A549 (cell line): ENCODE measurements around the gene NAT10.

Source experiments
- CBX8 ChIP-seq: fragments of 200-600 bp; sonication (generic); IDR thresholded peaks from 2 replicates; pipeline ENCODE4 v1.6.1; 2016
- CTCF ChIP-seq: fragments of >200 bp; sonication (Bioruptor Twin); formaldehyde crosslinking; IDR thresholded peaks from 3 replicates; pipeline ENCODE4 v1.5.1; 2016
- JUN ChIP-seq, 2 experiments: fragments of >200 bp; sonication (Bioruptor Twin); formaldehyde crosslinking; IDR thresholded peaks; 2 replicates in 1 of 2; 3 replicates in 1 of 2; pipeline ENCODE4 v1.6.1; 2016 to 2017
- MYC ChIP-seq: IDR thresholded peaks from 2 replicates; pipeline ENCODE4 v1.6.1; 2012; ENCODE audit warnings: mild to moderate bottlenecking, inconsistent platforms, low read length, improper control_type of control experiment, borderline replicate concordance
- NR3C1 ChIP-seq: fragments of >200 bp; sonication (Bioruptor Twin); formaldehyde crosslinking; IDR thresholded peaks from 3 replicates; pipeline ENCODE4 v1.6.1; 2017
- PHF8 ChIP-seq: fragments of 200-600 bp; sonication (generic); IDR thresholded peaks from 2 replicates; pipeline ENCODE4 v1.6.1; 2016; ENCODE audit warnings: low read depth, mild to moderate bottlenecking, antibody characterized with exemption, moderate library complexity, borderline replicate concordance
- POLR2A ChIP-seq: IDR thresholded peaks from 2 replicates; pipeline ENCODE4 v1.6.1; 2012; ENCODE audit warnings: mild to moderate bottlenecking, low read length
- RARB ChIP-seq: fragments of 250-450 bp; sonication (Bioruptor Pico); IDR thresholded peaks from 2 replicates; pipeline ENCODE4 v1.8.0; 2021; ENCODE audit warnings: mild to moderate bottlenecking, moderate library complexity

- TF ChIP-seq CTCF (no peak), JUN (IDR thresholded peaks at IDR 0.05) (no peak), POLR2A (no peak), RARB (CRISPR knock-in tag) (no peak), CBX8 (no peak), MYC (no peak), PHF8 (no peak), NR3C1 (no peak)
Measured at GRCh38 chr11:34155757-34156062, 50.3 kb downstream of the NAT10 start.
